HepG2 (cell line): Measurements from ENCODE around the gene XRCC5. TPM values are rescaled to one million over a fixed set of nuclear protein-coding genes. Genes with fewer than 3 reads are reported as not detected.

Source experiments
- ARID2 ChIP-seq: sonication (generic); formaldehyde crosslinking; IDR thresholded peaks from 2 replicates; pipeline ENCODE4 v1.8.1; 2022; ENCODE audit warnings: mild to moderate bottlenecking, missing genetic modification reagents, borderline replicate concordance
- CBFB ChIP-seq: sonication (generic); formaldehyde crosslinking; IDR thresholded peaks from 2 replicates; pipeline ENCODE4 v1.4.0; 2020; ENCODE audit warnings: missing genetic modification reagents
- CEBPG ChIP-seq: IDR thresholded peaks from 2 replicates; pipeline ENCODE4 v1.6.1; 2016
- FIP1L1 ChIP-seq: fragments of 200-400 bp; formaldehyde crosslinking; IDR thresholded peaks from 2 replicates; pipeline ENCODE4 v1.6.1; 2018; ENCODE audit warnings: low read depth, mild to moderate bottlenecking, low read length, moderate library complexity, borderline replicate concordance; ENCODE audit not compliant: insufficient read depth
- FOSL2 ChIP-seq: sonication (generic); formaldehyde crosslinking; IDR thresholded peaks from 2 replicates; pipeline ENCODE4 v1.4.0; 2020; ENCODE audit warnings: missing genetic modification reagents
- KLF9 ChIP-seq: IDR thresholded peaks from 2 replicates; pipeline ENCODE4 v1.6.1; 2016; ENCODE audit warnings: low read depth
- MYNN ChIP-seq: sonication (generic); formaldehyde crosslinking; IDR thresholded peaks from 2 replicates; pipeline ENCODE4 v1.4.0; 2020; ENCODE audit warnings: mild to moderate bottlenecking, low read depth, missing genetic modification reagents
- NFATC3 ChIP-seq: sonication (generic); formaldehyde crosslinking; IDR thresholded peaks from 2 replicates; pipeline ENCODE4 v1.5.1; 2020; ENCODE audit warnings: mild to moderate bottlenecking, missing genetic modification reagents
- NFKB2 ChIP-seq: sonication (generic); formaldehyde crosslinking; IDR thresholded peaks from 2 replicates; pipeline ENCODE4 v1.4.0; 2020; ENCODE audit warnings: missing genetic modification reagents, borderline replicate concordance
- RCOR2 ChIP-seq: IDR thresholded peaks from 2 replicates; pipeline ENCODE4 v1.6.1; 2016; ENCODE audit warnings: missing biosample characterization, missing genetic modification reagents
- SMAD9 ChIP-seq: sonication (generic); formaldehyde crosslinking; IDR thresholded peaks from 2 replicates; pipeline ENCODE4 v1.5.1; 2020; ENCODE audit warnings: mild to moderate bottlenecking, missing genetic modification reagents
- TSC22D2 ChIP-seq: sonication (generic); formaldehyde crosslinking; IDR thresholded peaks from 2 replicates; pipeline ENCODE4 v1.5.1; 2020; ENCODE audit warnings: missing genetic modification reagents, mild to moderate bottlenecking, borderline replicate concordance
- ZBTB3 ChIP-seq: sonication (generic); formaldehyde crosslinking; IDR thresholded peaks from 2 replicates; pipeline ENCODE4 v1.4.0; 2020; ENCODE audit warnings: low read depth, mild to moderate bottlenecking, moderate library complexity, missing genetic modification reagents, borderline replicate concordance
- ZFY ChIP-seq: sonication (generic); formaldehyde crosslinking; IDR thresholded peaks from 2 replicates; pipeline ENCODE4 v1.4.0; 2020; ENCODE audit warnings: missing genetic modification reagents
- ZFYVE20 ChIP-seq: sonication (generic); formaldehyde crosslinking; IDR thresholded peaks from 2 replicates; pipeline ENCODE4 v1.8.0; 2023; ENCODE audit warnings: low read depth, mild to moderate bottlenecking, moderate library complexity, missing genetic modification reagents, borderline replicate concordance
- ZNF136 ChIP-seq: sonication (generic); formaldehyde crosslinking; IDR thresholded peaks from 2 replicates; pipeline ENCODE4 v1.8.1; 2022; ENCODE audit warnings: low read depth, mild to moderate bottlenecking, moderate library complexity, missing genetic modification reagents
- ZNF225 ChIP-seq: sonication (generic); formaldehyde crosslinking; IDR thresholded peaks from 2 replicates; pipeline ENCODE4 v1.4.0; 2020; ENCODE audit warnings: mild to moderate bottlenecking, missing genetic modification reagents
- ZNF44 ChIP-seq: sonication (generic); formaldehyde crosslinking; IDR thresholded peaks from 2 replicates; pipeline ENCODE4 v1.5.1; 2020; ENCODE audit warnings: mild to moderate bottlenecking, missing genetic modification reagents
- ZNF496 ChIP-seq: sonication (generic); formaldehyde crosslinking; IDR thresholded peaks from 2 replicates; pipeline ENCODE4 v1.8.1; 2023; ENCODE audit warnings: mild to moderate bottlenecking, moderate library complexity, missing genetic modification reagents; ENCODE audit not compliant: insufficient replicate concordance
- ZNF556 ChIP-seq: sonication (generic); formaldehyde crosslinking; IDR thresholded peaks from 2 replicates; pipeline ENCODE4 v1.4.0; 2020; ENCODE audit warnings: mild to moderate bottlenecking, missing genetic modification reagents, borderline replicate concordance
- ZNF569 ChIP-seq: sonication (generic); formaldehyde crosslinking; IDR thresholded peaks from 2 replicates; pipeline ENCODE4 v1.5.0; 2020; ENCODE audit warnings: mild to moderate bottlenecking, missing genetic modification reagents, moderate library complexity, borderline replicate concordance
- ZNF713 ChIP-seq: sonication (generic); formaldehyde crosslinking; IDR thresholded peaks from 2 replicates; pipeline ENCODE4 v1.4.0; 2020; ENCODE audit warnings: mild to moderate bottlenecking, missing genetic modification reagents
- ZNF766 ChIP-seq: sonication (generic); formaldehyde crosslinking; IDR thresholded peaks from 2 replicates; pipeline ENCODE4 v1.5.0; 2020; ENCODE audit warnings: missing genetic modification reagents, borderline replicate concordance
- ZNF816 ChIP-seq: sonication (generic); formaldehyde crosslinking; IDR thresholded peaks from 2 replicates; pipeline ENCODE4 v1.8.0; 2022; ENCODE audit warnings: missing genetic modification reagents, mild to moderate bottlenecking, borderline replicate concordance
- ZNF878 ChIP-seq: sonication (generic); formaldehyde crosslinking; IDR thresholded peaks from 2 replicates; pipeline ENCODE4 v1.8.1; 2023; ENCODE audit warnings: mild to moderate bottlenecking, missing genetic modification reagents, moderate library complexity
- polyA plus RNA-seq, 8 experiments: library from polyadenylated mRNA; depleted of rRNA in 3 of 8; stranded (reverse) in 7 of 8; unstranded in 1 of 8; fragments of >200 nt; fragmentation: Illumina TruSeq in 4 of 8; extraction: Trizol in 4 of 8; gene quantifications; 2 replicates each; pipeline versions ENCODE4 v1.2.1 to v1.2.3, GENCODE V29; 2011 to 2016; ENCODE audit warnings: low read depth in 4 of 8, missing spikeins in 1 of 8, mixed read lengths in 1 of 8; ENCODE audit not compliant: insufficient read depth in 1 of 8
- total RNA-seq, 5 experiments: library from RNA; depleted of rRNA; stranded (reverse); fragments of >200 nt; fragmentation: Illumina TruSeq; extraction: Trizol; gene quantifications; 2 replicates each; pipeline ENCODE4 v1.2.3, GENCODE V29; 2016; ENCODE audit warnings: low read depth in 1 of 5
- TF ChIP-seq, protein P1 (sequence below): sonication (generic); formaldehyde crosslinking; IDR thresholded peaks from 2 replicates; pipeline ENCODE4 v1.8.1; 2022; ENCODE audit warnings: low read depth, mild to moderate bottlenecking, missing genetic modification reagents
- TF ChIP-seq, protein P2 (sequence below): sonication (generic); formaldehyde crosslinking; IDR thresholded peaks from 2 replicates; pipeline ENCODE4 v1.5.0; 2020; ENCODE audit warnings: missing genetic modification reagents, mild to moderate bottlenecking, borderline replicate concordance
- TF ChIP-seq, protein P3 (sequence below): sonication (generic); formaldehyde crosslinking; IDR thresholded peaks from 2 replicates; pipeline ENCODE4 v1.4.0; 2020; ENCODE audit warnings: mild to moderate bottlenecking, missing genetic modification reagents

The XRCC5 gene
- total and polyA plus RNA-seq, 2 of the 13 experiments (the other 11 are each of a cell fraction or from before 2014, with no cell fraction given): 264 to 454 TPM

DNA sequence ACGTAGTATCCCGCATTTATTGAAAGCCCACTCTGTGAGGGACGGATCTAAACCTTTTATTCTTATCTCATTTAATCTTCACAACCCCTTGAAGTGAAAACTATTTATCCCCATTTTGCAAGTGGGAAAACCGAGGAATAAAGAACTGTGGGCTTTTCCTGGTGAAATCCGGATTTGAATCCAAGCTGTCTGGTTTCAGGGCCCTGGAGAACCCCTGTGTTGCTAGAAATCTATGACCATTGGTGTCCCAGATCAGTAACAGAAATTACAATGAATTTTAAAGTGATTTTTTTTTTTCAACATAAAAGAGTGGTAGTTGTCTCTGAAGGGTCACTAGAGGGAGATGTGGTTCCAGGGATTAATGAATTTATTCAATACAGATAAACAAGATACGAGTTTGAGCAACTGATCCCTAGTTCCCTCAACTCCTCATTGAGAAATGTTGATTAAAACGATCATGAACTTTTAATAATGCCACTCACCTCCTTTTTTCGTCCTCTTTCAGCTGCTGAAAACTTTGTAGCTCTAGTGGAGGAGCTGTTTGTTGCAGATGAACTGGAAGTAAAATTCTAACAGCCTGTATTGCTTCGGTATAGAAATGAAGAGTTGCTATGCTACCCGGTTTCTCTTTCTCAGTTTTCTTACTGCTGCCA is 940 bp downstream of the XRCC5 start (continued):
- no peak for TF ChIP-seq ZNF569 (CRISPR knock-in tag)
- TF ChIP-seq CBFB (CRISPR knock-in tag): no peak
- no peak for TF ChIP-seq ZNF496 (CRISPR knock-in tag)
- TF ChIP-seq ZFY (CRISPR knock-in tag): no peak
- TF ChIP-seq FOSL2 (CRISPR knock-in tag): no peak
- no peak for TF ChIP-seq CEBPG
- no peak for TF ChIP-seq ZNF556 (CRISPR knock-in tag)
- no peak for TF ChIP-seq ZBTB3 (CRISPR knock-in tag)
- TF ChIP-seq ZNF713 (CRISPR knock-in tag): no peak
- TF ChIP-seq SMAD9 (CRISPR knock-in tag): no peak
- TF ChIP-seq ZNF878: no peak
- no peak for TF ChIP-seq ZNF225
- TF ChIP-seq ZNF44 (CRISPR knock-in tag): no peak
- TF ChIP-seq FIP1L1: no peak
- TF ChIP-seq, protein P1, sequence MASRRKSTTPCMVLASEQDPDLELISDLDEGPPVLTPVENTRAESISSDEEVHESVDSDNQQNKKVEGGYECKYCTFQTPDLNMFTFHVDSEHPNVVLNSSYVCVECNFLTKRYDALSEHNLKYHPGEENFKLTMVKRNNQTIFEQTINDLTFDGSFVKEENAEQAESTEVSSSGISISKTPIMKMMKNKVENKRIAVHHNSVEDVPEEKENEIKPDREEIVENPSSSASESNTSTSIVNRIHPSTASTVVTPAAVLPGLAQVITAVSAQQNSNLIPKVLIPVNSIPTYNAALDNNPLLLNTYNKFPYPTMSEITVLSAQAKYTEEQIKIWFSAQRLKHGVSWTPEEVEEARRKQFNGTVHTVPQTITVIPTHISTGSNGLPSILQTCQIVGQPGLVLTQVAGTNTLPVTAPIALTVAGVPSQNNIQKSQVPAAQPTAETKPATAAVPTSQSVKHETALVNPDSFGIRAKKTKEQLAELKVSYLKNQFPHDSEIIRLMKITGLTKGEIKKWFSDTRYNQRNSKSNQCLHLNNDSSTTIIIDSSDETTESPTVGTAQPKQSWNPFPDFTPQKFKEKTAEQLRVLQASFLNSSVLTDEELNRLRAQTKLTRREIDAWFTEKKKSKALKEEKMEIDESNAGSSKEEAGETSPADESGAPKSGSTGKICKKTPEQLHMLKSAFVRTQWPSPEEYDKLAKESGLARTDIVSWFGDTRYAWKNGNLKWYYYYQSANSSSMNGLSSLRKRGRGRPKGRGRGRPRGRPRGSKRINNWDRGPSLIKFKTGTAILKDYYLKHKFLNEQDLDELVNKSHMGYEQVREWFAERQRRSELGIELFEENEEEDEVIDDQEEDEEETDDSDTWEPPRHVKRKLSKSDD: no peak
- TF ChIP-seq KLF9 (CRISPR knock-in tag): no peak
- no peak for TF ChIP-seq ZNF766 (CRISPR knock-in tag)
- no peak for TF ChIP-seq NFKB2 (CRISPR knock-in tag)
- TF ChIP-seq ZNF136 (CRISPR knock-in tag): no peak
- TF ChIP-seq ZFYVE20 (CRISPR knock-in tag): no peak
- TF ChIP-seq RCOR2: no peak
- no peak for TF ChIP-seq ZNF816
- TF ChIP-seq, protein P2, sequence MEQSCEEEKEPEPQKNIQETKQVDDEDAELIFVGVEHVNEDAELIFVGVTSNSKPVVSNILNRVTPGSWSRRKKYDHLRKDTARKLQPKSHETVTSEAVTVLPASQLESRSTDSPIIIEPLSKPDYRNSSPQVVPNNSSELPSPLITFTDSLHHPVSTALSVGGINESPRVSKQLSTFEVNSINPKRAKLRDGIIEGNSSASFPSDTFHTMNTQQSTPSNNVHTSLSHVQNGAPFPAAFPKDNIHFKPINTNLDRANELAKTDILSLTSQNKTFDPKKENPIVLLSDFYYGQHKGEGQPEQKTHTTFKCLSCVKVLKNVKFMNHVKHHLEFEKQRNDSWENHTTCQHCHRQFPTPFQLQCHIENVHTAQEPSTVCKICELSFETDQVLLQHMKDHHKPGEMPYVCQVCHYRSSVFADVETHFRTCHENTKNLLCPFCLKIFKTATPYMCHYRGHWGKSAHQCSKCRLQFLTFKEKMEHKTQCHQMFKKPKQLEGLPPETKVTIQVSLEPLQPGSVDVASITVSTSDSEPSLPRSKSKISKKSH (CRISPR knock-in tag): no peak
- no peak for TF ChIP-seq MYNN
- no peak for TF ChIP-seq NFATC3 (CRISPR knock-in tag)
- TF ChIP-seq, protein P3, sequence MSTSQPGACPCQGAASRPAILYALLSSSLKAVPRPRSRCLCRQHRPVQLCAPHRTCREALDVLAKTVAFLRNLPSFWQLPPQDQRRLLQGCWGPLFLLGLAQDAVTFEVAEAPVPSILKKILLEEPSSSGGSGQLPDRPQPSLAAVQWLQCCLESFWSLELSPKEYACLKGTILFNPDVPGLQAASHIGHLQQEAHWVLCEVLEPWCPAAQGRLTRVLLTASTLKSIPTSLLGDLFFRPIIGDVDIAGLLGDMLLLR (CRISPR knock-in tag): no peak
- no peak for TF ChIP-seq ARID2 (CRISPR knock-in tag)
- no peak for TF ChIP-seq TSC22D2 (CRISPR knock-in tag)
